Esophagus muscularis mucosa (tissue), 4 donors: ENCODE data around the gene AURKA. TPM values are rescaled to one million over a fixed set of nuclear protein-coding genes. Genes with fewer than 3 reads are reported as not detected.
"Not testable (repeated sequence)": the region's sequence is repeated elsewhere in the genome, so short reads cannot be mapped to it uniquely, and the experiment has no call there.

Experiments used
- DNase-seq: peaks from one replicate; pipeline ENCODE4 v3.0.0-alpha.2; 2017; ENCODE audit errors: extremely low spot score
- H3K27ac ChIP-seq, 4 donors: fragments of 200-600 bp; sonication (generic); replicated peaks in 1 of 4; 1 replicate in 3 of 4; 2 replicates in 1 of 4; pipeline ENCODE4 v1.5.1; 2016 to 2019; ENCODE audit warnings: mild to moderate bottlenecking in 1 of 4
- H3K27me3 ChIP-seq, 4 donors: fragments of 200-600 bp; sonication (generic); one replicate each; pipeline versions ENCODE4 v1.5.1 to v1.6.0; 2016 to 2019
- H3K36me3 ChIP-seq, 4 donors: fragments of 200-600 bp; sonication (generic); one replicate each; pipeline ENCODE4 v1.5.1; 2016 to 2019
- H3K4me1 ChIP-seq, 4 donors: fragments of 200-600 bp; sonication (generic); one replicate each; pipeline ENCODE4 v1.5.1; 2016 to 2019
- H3K4me3 ChIP-seq, 4 donors: fragments of 200-600 bp; sonication (generic); 1 replicate in 2 of 4; 2 replicates in 2 of 4; pipeline ENCODE4 v1.5.1; 2016 to 2019; ENCODE audit warnings: mild to moderate bottlenecking in 4 of 4, moderate library complexity in 1 of 4
- H3K9me3 ChIP-seq, 4 donors: fragments of 200-600 bp; sonication (generic); 1 replicate in 3 of 4; 2 replicates in 1 of 4; pipeline ENCODE4 v1.5.1; 2016 to 2019
- CTCF ChIP-seq, 3 experiments: fragments of 200-600 bp in 2 of 3; fragments of 450-650 bp in 1 of 3; sonication (generic) in 2 of 3; IDR thresholded peaks; one replicate each; pipeline ENCODE4 v1.5.1; 2017 to 2019; ENCODE audit warnings: antibody characterized with exemption in 3 of 3, mild to moderate bottlenecking in 2 of 3, moderate library complexity in 1 of 3
- EP300 ChIP-seq: sonication (generic); formaldehyde crosslinking; IDR thresholded peaks from one replicate; pipeline ENCODE4 v1.6.1; 2017; ENCODE audit warnings: antibody characterized with exemption
- POLR2A ChIP-seq: fragments of 450-650 bp; IDR thresholded peaks from one replicate; pipeline ENCODE4 v1.6.1; 2017; ENCODE audit warnings: antibody characterized with exemption, moderate library complexity, mild to moderate bottlenecking, low read depth
- POLR2AphosphoS5 ChIP-seq, 2 donors: sonication (generic); formaldehyde crosslinking; IDR thresholded peaks; one replicate each; pipeline ENCODE4 v1.6.1; 2017; ENCODE audit warnings: antibody characterized with exemption in 2 of 2
- WGBS: methylation state at CpG from one replicate; pipeline ENCODE4 v1.1.5; 2018; 5-methylcytosine and 5-hydroxymethylcytosine counted together
- intact Hi-C: fragments of 100-400 bp; cut with DNase I; formaldehyde crosslinking; loops from one replicate; pipeline ENCODE4 v1.15.1; 2023
- total RNA-seq, 4 donors: library from RNA; depleted of rRNA; stranded (reverse); fragments of >200 nt; gene quantifications; one replicate each; pipeline versions ENCODE4 v1.1.0 to v1.2.1, GENCODE V29; 2016

The AURKA gene
- total RNA-seq, 4 donors from 2014 or later, result 0.66 to 2.1 (median 1.4) TPM

GRCh38 chr20:56348305-56348693 lies 43.7 kb downstream of the AURKA start:
- TF ChIP-seq CTCF (IDR thresholded peaks at IDR 0.05) (no peak), POLR2A (no peak)
- H3K9me3 ChIP-seq, result no peaks in the 10 kb centered on the region
- H3K36me3 ChIP-seq, result no peaks in the 10 kb centered on the region
- H3K27ac ChIP-seq, result no peak overlapping the region
- WGBS, result 24% methylated on average over 5 of the region's 5 CpGs
- peaks cover 0 to 53% (median 4%) of the 10 kb centered on the region in 4 donors for H3K27me3 ChIP-seq
- no peak for DNase-seq
- no peak overlapping the region for H3K4me3 ChIP-seq
- H3K4me1 ChIP-seq, result peaks cover 3 to 8% (median 6%) of the 10 kb centered on the region in 4 donors
- intact Hi-C loops, result no loop called here

- no peak overlapping the region for H3K4me3 ChIP-seq
- H3K36me3 ChIP-seq, result no peaks in the 10 kb centered on the region
- 52% methylated on average over 13 of the region's 13 CpGs for WGBS
- peaks cover 3 to 8% (median 6%) of the 10 kb centered on the region in 4 donors for H3K4me1 ChIP-seq
- intact Hi-C loops, result no loop called here
- no peak for TF ChIP-seq CTCF (IDR thresholded peaks at IDR 0.05)
- no peak for TF ChIP-seq POLR2A
- no peak for TF ChIP-seq POLR2AphosphoS5 (IDR thresholded peaks at IDR 0.05)
- no peak for TF ChIP-seq EP300
- no peaks in the 10 kb centered on the region for H3K9me3 ChIP-seq
- peaks cover 0 to 58% (median 7%) of the 10 kb centered on the region in 4 donors for H3K27me3 ChIP-seq
- DNase-seq, result no peak
- no peak overlapping the region for H3K27ac ChIP-seq
Observed at GRCh38 chr20:56347628-56348304, 44.2 kb downstream of the AURKA start.

- Histone ChIP-seq H3K4me1 (peaks cover 3 to 8% (median 6%) of the 10 kb centered on the region in 4 donors), H3K27me3 (peaks cover 0 to 64% (median 7%) of the 10 kb centered on the region in 4 donors), H3K36me3 (no peaks in the 10 kb centered on the region), H3K27ac (no peak overlapping the region), H3K4me3 (no peak overlapping the region), H3K9me3 (no peaks in the 10 kb centered on the region)
- TF ChIP-seq CTCF (IDR thresholded peaks at IDR 0.05), result no peak
- no peak for TF ChIP-seq EP300
- DNase-seq, result no peak
- intact Hi-C loops, result no loop called here
- WGBS, result 86% methylated on average over 8 of the region's 8 CpGs
Observed at GRCh38 chr20:56345911-56346310, 46.1 kb downstream of the AURKA start.

GRCh38 chr20:56343861-56344381 lies 48.1 kb downstream of the AURKA start:
- Histone ChIP-seq H3K36me3 (no peaks in the 10 kb centered on the region), H3K4me3 (peak overlapping the region in 1 of 4 donors; percentile 4), H3K27me3 (peaks cover 0 to 54% (median 7%) of the 10 kb centered on the region in 4 donors), H3K9me3 (no peaks in the 10 kb centered on the region), H3K27ac (no peak overlapping the region), H3K4me1 (peaks cover 3 to 8% (median 6%) of the 10 kb centered on the region in 4 donors)
- WGBS, result 2% methylated on average over 28 of the region's 41 CpGs
- intact Hi-C loops, result no loop called here
- DNase-seq, result no peak
- TF ChIP-seq POLR2A (no peak), CTCF (IDR thresholded peaks at IDR 0.05) (peak; percentile 37 to 59 (median 37))

GRCh38 chr20:56342783-56343182 lies 49.2 kb downstream of the AURKA start:
- Histone ChIP-seq H3K4me1 (peaks cover 3 to 8% (median 6%) of the 10 kb centered on the region in 4 donors), H3K27ac (no peak overlapping the region), H3K4me3 (no peak overlapping the region), H3K27me3 (peaks cover 0 to 52% (median 7%) of the 10 kb centered on the region in 4 donors), H3K9me3 (no peaks in the 10 kb centered on the region), H3K36me3 (no peaks in the 10 kb centered on the region)
- no peak for DNase-seq
- no peak for TF ChIP-seq CTCF (IDR thresholded peaks at IDR 0.05)
- no peak for TF ChIP-seq POLR2A
- TF ChIP-seq EP300, result no peak
- no peak for TF ChIP-seq POLR2AphosphoS5 (IDR thresholded peaks at IDR 0.05)
- 81% methylated on average over 3 of the region's 3 CpGs for WGBS
- intact Hi-C loops, result no loop called here

GRCh38 chr20:56336709-56337108 lies 55.3 kb downstream of the AURKA start:
- H3K4me1 ChIP-seq, DNase-seq, H3K36me3 ChIP-seq, H3K27ac ChIP-seq, intact Hi-C loops, H3K9me3 ChIP-seq, H3K4me3 ChIP-seq: not testable (repeated sequence)
- WGBS, result 71% methylated on average over 5 of the region's 8 CpGs
- H3K27me3 ChIP-seq, result peaks cover 0 to 32% (median 0%) of the 10 kb centered on the region in 4 donors
